ENCODE results near the gene LRCOL1.

Gene LRCOL1

GRCh38 chr12:132635076-132635955, 24.9 kb upstream of the LRCOL1 start:
- no peak for DNase-seq

- no peak for DNase-seq
Observed at GRCh38 chr12:132634411-132634990, 24.1 kb upstream of the LRCOL1 start.

- DNase-seq, result no peak
Observed at GRCh38 chr12:132633901-132634300, 23.5 kb upstream of the LRCOL1 start.

- DNase-seq, result no peak
Observed at GRCh38 chr12:132633398-132633797, 23.0 kb upstream of the LRCOL1 start.

GRCh38 chr12:132632521-132633228, 22.3 kb upstream of the LRCOL1 start:
- no peak for DNase-seq

- DNase-seq, result no peak
Observed at GRCh38 chr12:132631666-132632065, 21.3 kb upstream of the LRCOL1 start.

GRCh38 chr12:132630672-132631071, 20.3 kb upstream of the LRCOL1 start:
- DNase-seq, result no peak

GRCh38 chr12:132629330-132629729, 18.9 kb upstream of the LRCOL1 start:
- DNase-seq, result no peak

- DNase-seq, result no peak
Observed at GRCh38 chr12:132625731-132626430, 15.5 kb upstream of the LRCOL1 start.

- DNase-seq, result no peak
Observed at GRCh38 chr12:132624910-132625630, 14.7 kb upstream of the LRCOL1 start.

GRCh38 chr12:132624186-132624855, 13.9 kb upstream of the LRCOL1 start:
- no peak for DNase-seq

GRCh38 chr12:132623072-132623869, 12.9 kb upstream of the LRCOL1 start:
- DNase-seq, result no peak

- peak; percentile 69 for DNase-seq
Observed at GRCh38 chr12:132622437-132623071, 12.2 kb upstream of the LRCOL1 start.

GRCh38 chr12:132621657-132622435, 11.5 kb upstream of the LRCOL1 start:
- DNase-seq, result no peak

- no peak for DNase-seq
Observed at GRCh38 chr12:132620899-132621656, 10.7 kb upstream of the LRCOL1 start.

- DNase-seq, result no peak
Observed at GRCh38 chr12:132620113-132620898, 9.9 kb upstream of the LRCOL1 start.

- DNase-seq, result no peak
Observed at GRCh38 chr12:132619386-132620112, 9.2 kb upstream of the LRCOL1 start.
